Stimulated activated CD8-positive, alpha-beta memory T cell treated with anti-CD3 and anti-CD28 coated beads, Interleukin-7, amount 100 ng/mL, for 24 hours (primary cell): ENCODE measurements around the gene OR2W3.

Source experiments
- DNase-seq: peaks from one replicate; pipeline ENCODE4 v3.0.0-alpha.2; 2020; ENCODE audit warnings: low read depth

OR2W3 gene

DNA sequence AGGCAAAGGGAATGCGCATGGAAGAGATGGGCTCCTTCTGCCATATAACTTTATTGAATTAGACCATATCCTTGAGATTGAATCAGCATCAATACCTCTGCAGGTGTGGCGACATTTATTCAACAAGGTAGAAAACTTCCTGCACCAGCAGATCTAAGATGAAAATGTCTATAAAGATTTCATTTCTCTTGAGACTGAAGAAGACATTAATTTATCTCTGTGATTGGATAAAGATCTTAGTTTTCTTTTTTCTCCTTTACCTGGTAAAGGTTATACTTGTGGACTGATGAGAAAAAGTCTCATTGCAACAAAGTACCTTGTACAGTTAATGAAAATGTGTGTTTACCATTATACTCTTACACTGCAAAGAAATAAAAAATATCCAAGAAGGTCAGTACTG, 24.6 kb downstream of the OR2W3 start, which contains the start of gene OR2T8:
Gene OR2T8 (plus strand): TSS at position 301 of the 400 bp plus-strand sequence. CDS start 766 bp downstream, outside the sequence.
- DNase-seq: no peak

DNA sequence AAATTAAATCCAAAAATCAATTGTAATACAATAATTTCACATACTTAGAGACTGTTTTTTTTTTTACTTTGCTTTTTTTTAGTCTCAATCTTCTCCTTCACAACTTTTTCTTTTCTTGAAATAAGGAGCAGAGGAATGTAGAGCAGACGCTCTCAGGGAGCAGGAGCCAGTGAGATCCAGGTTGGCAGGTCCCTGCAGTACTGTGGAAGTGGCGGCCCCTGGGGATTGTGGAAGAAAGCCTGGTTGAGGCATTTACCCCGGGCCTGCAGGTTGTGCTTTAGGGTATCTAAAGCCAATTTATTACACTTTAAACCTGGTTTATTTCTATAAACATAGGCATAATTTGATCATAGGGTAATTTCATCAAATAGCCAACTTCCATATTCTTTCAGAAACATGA, 28.6 kb downstream of the OR2W3 start:
- no peak for DNase-seq

DNA sequence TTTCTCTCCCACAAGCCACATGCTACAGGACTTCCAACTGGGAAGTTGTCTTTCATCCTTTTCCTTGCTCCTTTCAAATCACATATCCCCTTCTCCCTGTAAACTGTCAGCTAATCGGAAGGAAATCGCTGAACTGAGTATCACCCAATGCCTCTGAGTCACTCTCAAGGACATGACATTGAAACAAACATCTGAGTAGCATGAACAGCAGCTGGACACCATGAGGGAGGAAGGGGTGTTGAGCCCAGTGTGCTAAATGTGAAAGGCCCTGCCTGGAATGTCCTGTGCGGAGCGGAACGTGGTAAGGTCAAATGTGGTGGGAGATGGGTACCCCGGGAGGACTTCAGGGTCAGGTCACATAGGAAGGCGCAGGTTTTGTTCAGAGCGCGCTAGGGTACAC, 29.5 kb downstream of the OR2W3 start, which contains the start of gene OR2AJ1:
Gene OR2AJ1 (plus strand): TSS at position 22 of the 400 bp plus-strand sequence. CDS start 8,880 bp downstream, outside the sequence.
- no peak for DNase-seq

DNA sequence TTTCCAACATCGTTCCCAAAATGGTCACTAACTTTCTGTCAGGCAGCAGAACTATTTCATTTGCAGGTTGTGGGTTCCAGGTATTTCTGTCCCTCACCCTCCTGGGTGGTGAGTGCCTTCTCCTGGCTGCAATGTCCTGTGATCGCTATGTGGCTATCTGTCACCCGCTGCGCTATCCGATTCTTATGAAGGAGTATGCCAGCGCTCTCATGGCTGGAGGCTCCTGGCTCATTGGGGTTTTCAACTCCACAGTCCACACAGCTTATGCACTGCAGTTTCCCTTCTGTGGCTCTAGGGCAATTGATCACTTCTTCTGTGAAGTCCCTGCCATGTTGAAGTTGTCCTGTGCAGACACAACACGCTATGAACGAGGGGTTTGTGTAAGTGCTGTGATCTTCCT, 38.6 kb downstream of the OR2W3 start:
- DNase-seq: no peak

DNA sequence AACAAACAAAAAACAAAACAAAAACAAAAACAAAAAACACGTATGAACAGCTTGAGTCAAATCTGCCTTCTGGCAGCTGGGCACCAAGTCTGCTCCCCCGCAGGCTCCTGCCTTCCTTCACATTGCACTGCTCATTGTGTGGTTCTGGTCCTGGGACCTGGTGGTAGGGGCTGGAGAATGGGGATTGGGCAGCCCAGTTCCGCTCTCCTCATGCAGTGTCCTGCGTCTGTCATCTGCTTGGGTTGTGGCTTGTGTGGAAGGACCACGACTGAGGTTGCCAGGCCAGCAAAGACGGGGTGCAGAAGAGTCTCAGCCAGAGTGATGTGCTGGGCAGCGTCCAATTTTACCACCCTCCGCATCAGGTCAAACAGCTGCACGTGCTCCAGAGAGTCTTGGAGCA, 40.4 kb downstream of the OR2W3 start:
- no peak for DNase-seq

DNA sequence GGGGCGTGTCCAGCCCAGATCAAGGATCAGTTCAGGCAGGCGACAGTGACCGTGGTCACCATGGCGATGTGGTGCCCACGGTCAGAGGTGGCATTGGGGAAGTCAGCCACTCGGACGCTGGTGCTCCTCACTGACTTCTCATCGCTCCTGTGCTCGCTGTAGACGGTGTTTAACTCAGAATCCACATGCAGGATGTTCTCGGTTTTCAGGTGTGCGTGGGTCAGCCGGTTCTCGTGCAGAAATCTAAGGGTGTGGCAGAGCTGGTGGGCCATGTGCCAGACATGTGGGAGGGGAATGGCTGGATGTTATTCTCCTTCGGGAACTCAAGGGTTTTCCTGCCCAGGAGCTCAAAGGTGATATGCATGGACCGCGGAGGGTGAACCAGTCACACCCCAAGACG, 41.0 kb downstream of the OR2W3 start:
- DNase-seq: no peak

DNA sequence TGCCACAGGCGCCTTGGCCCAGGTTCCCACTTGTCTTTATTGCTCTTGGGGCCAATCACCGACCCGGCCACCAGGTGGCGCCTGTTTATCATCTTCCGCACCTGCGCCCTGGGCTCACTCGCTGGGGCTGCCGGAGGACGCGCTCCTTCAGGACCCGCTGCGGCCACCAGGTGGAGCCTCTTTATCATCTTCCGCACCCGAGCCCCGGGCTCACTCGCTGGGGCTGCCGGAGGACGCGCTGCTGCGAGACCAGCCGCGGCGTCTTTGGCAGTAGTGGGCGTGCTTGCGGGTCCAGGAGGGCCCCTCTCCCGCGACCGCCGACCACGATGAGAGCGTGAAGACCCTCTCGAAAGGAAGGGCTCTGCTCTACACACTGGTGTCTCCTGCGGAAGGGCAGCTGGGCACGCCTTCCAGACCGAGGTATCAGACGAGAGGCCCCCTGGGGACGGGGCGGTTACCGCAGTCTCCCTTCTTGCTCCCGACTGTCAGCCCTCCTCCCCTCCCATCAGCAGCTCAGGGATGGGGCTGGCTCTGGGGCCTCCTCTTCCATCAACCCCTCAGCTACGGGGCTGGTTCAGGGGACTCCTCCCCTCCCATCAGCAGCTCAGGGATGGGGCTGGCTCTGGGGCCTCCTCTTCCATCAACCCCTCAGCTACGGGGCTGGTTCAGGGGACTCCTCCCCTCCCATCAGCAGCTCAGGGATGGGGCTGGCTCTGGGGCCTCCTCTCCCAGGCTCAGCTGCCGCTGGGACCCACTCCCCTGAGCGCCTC, 41.8 kb downstream of the OR2W3 start:
- peak; percentile 82 for DNase-seq

DNA sequence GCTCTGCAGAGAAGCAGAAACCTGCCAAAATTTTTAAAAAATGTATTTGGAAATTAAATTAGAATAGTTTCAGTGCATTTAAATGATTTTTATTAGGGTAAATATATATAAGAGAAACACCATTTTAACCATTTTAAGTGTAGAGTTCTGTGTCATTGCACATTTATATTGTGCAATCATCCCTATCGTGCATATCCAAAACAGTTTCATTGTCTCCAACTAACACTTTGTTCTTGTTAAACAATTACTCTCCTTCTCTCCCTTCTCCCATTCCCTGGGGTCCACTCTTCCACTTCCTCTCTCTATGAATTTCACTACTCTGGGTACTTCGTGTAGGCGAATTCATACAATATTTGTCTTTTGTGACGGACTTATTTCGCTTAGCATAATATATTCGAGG, 47.2 kb downstream of the OR2W3 start:
- DNase-seq: no peak
